ENCODE results near the gene BMF.

- no peak for TF ChIP-seq CTCF (IDR thresholded peaks at IDR 0.05)
- TF ChIP-seq EP300 (IDR thresholded peaks at IDR 0.05), result no peak
- no peak for TF ChIP-seq POLR2A (IDR thresholded peaks at IDR 0.05)
Measured at GRCh38 chr15:40111888-40112287, 3.2 kb upstream of the BMF start.
